Pericardium fibroblast (primary cell): Measurements from ENCODE around the gene HDDC2. TPM values are rescaled to one million over a fixed set of nuclear protein-coding genes. Genes with fewer than 3 reads are reported as not detected.

Experiments used
- total RNA-seq: library from RNA; depleted of rRNA; stranded (reverse); fragments of >200 nt; gene quantifications from 2 replicates; pipeline ENCODE4 v1.2.3, GENCODE V29; 2015

The HDDC2 gene, protein sequence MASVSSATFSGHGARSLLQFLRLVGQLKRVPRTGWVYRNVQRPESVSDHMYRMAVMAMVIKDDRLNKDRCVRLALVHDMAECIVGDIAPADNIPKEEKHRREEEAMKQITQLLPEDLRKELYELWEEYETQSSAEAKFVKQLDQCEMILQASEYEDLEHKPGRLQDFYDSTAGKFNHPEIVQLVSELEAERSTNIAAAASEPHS
- total RNA-seq, result 60.2 and 72.9 TPM in 2 replicates

DNA sequence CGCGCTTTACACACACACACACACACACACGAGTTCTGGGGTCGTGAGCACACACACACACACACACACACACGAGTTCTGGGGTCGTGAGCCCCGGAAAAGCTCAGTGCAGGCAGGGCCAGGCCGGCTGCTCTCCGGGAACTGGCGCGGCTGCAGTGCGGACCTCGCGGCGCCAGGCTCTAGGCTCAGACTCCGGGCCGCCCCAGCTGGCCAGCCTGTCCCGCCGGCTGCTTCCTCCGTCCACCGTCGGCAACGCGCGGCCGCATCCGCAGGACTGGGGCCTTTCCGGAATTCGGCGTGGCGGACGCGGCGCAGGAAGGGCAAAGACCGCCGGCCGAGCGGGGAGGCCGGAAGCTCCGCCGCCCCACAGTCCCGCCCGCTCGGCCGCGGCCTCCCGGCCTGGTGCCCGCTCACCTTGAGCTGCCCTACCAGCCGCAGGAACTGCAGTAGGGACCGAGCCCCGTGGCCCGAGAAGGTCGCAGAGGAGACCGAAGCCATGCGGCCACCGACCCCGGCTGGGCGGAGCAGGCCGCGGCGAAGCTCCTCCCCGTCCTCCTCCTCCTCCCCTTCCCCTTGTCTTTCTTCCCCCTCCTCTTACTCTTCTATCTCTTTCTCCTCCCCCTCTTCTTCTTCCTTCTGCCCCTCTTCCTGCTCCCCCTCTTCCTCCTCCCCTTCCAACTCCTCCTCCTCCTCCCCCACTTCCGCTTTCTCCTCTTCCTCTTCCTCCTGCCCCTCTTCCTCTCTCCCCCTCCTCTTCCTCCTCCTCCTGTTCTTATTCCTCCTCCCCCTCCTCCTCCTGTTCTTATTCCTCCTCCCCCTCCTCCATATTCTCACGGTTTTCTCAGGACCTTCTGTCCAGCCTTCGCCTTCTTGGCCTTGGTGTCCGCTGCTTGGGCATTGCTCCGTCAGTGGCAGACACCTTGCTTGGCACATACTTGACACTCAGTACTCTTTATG is at the start of gene HDDC2:
Gene HDDC2 (minus strand): TSS at position 533 of the 957 bp plus-strand sequence. CDS start 35 bp downstream, at position 498.

Other genes with a start within 250 kb of the HDDC2 start
- 17.2 and 24.1 TPM in 2 replicates for gene TPD52L1, start 148.2 kb downstream of the HDDC2 start, total RNA-seq